Stimulated activated CD4-positive, alpha-beta T cell treated with anti-CD3 and anti-CD28 coated beads, Interleukin-2, amount 100 ng/mL, for 48 hours (primary cell): ENCODE results near the gene TEX9.

ENCODE experiments used
- DNase-seq, 2 donors: peaks; one replicate each; pipeline ENCODE4 v3.0.0-alpha.2; 2020

Gene TEX9

GRCh38 chr15:56459096-56459495, 93.9 kb downstream of the TEX9 start:
- no peak for DNase-seq

GRCh38 chr15:56460071-56460470, 94.8 kb downstream of the TEX9 start:
- DNase-seq: no peak

- DNase-seq: no peak
Measured at GRCh38 chr15:56460947-56461346, 95.7 kb downstream of the TEX9 start.

- peak; percentile 57 to 61 for DNase-seq
Measured at GRCh38 chr15:56464893-56465520, 99.8 kb downstream of the TEX9 start, which contains the start of gene MNS1. MNS1 (minus strand) TSS chr15:56465137; CDS start chr15:56464972, 165 bp downstream.

GRCh38 chr15:56467616-56468015, 102.4 kb downstream of the TEX9 start:
- DNase-seq: no peak

GRCh38 chr15:56468401-56468800, 103.2 kb downstream of the TEX9 start:
- DNase-seq: no peak

- DNase-seq: no peak
Measured at GRCh38 chr15:56469483-56469882, 104.3 kb downstream of the TEX9 start.

- no peak for DNase-seq
Measured at GRCh38 chr15:56471440-56472069, 106.3 kb downstream of the TEX9 start.

GRCh38 chr15:56472278-56472677, 107.1 kb downstream of the TEX9 start:
- no peak for DNase-seq

GRCh38 chr15:56473017-56473416, 107.8 kb downstream of the TEX9 start:
- no peak for DNase-seq

- DNase-seq: no peak
Measured at GRCh38 chr15:56475351-56475750, 110.1 kb downstream of the TEX9 start.
